HG02943 (cell line): ENCODE measurements around the gene SLC8B1.
"Not testable (repeated sequence)": the region's sequence is repeated elsewhere in the genome, so short reads cannot be mapped to it uniquely, and the experiment has no call there.

Source experiments
- ATAC-seq: cut with Tn5 transposase; IDR thresholded peaks from one replicate; pipeline ENCODE4 v1.9.1; 2021; ENCODE audit warnings: mild to moderate bottlenecking, low read depth, moderate library complexity; ENCODE audit not compliant: unreplicated experiment

SLC8B1 gene

DNA sequence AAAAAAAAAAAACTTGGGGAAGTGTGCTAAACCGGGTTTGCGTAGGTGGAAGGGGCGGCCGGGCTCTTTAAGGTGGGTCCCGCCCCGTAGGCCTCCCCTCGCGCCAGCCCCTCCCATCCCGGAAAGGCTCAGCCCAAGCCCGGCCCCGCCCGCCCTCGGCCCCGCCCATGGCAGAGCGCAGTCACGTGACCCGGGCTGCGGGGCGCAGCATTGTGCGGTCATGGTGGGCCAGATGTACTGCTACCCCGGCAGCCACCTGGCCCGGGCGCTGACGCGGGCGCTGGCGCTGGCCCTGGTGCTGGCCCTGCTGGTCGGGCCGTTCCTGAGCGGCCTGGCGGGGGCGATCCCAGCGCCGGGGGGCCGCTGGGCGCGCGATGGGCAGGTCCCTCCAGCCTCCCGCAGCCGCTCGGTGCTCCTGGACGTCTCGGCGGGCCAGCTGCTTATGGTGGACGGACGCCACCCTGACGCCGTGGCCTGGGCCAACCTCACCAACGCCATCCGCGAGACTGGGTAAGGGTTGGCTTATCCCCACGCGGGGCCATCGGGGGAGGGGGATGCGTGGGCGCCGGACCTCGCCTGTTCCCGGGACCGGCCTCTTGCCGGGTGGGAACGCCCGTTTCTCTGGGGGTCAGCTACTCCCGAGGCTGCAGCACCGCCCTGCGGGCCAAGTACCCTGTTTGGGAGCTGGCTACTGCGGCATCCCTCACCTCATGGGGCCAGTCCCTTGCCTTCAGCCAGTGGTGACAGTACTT, 23.6 kb upstream of the SLC8B1 start, which contains the start of gene PLBD2:
Gene PLBD2, plus strand, starts transcription at position 207 of the 752 bp plus-strand sequence. Its CDS starts 14 bp downstream, at position 221.
- ATAC-seq = peak; percentile 90

DNA sequence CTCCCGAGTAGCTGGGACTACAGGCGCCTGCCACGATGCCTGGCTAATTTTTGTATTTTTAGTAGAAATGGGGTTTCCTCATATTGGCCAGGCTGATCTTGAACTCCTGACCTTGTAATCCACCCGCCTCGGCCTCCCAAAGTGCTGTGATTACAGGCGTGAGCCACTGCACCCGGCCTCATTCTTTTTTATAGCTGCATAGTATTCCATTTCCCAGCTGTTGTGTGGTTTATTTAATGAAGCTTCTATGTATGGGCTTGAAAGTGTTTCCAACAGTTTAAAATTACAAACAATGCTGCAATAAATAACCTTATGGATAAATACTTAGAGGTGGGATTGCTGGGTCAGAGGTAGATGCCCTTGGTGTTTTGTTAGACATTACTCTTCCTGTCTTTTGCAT, 19.3 kb upstream of the SLC8B1 start:
- ATAC-seq = not testable (repeated sequence)

DNA sequence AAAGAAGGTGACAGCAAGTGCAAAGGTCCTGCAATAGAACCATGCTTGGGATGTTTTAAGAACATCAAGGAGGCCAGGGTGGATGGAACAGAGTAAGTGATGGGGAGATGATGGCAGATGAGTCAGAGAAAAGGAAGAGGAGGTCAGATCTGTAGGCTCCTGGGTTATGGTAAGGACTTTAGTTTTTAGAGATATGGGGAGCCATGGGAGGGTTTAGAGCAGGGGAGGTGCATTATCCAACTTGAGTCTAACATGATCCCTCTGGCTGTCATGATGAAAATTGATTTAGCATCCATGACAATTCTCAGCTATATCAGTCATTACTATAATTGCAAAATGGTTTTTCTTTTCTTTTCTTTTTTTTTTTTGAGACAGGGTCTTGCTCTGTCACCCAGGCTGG, 16.2 kb upstream of the SLC8B1 start:
- no peak for ATAC-seq

DNA sequence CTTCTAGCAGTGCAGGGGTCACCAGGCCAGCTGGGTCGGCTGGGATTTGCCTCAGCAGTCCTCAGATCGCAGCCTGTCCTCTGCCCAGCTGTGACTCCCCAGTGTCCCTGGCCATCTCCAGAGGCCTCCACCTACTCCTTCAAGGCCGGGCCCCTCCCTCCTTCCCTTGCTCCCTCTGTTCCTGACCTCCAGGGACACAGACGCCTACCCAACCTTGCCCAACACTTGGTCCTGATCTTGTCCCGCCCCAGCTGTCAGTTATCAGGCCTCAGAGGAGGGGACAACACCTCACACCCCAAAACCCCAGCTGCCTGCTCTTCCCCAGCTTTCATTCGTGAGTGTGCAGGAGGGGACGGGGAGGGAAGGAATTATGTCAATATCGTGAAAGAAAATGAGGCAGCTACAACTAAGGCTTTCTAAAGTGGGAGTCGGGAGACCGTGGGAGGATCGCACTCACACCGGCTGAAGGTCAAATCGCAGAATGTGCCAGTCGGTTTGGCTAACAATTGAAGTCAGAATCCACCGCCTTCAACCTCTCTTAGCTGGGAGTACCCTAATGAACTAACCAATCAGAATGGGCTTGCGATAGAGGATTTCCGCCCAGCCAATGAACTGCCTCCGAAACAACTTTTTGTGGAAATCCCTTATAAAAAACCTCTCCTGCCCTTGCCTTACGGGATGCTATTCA, 14.1 kb upstream of the SLC8B1 start:
- no peak for ATAC-seq

DNA sequence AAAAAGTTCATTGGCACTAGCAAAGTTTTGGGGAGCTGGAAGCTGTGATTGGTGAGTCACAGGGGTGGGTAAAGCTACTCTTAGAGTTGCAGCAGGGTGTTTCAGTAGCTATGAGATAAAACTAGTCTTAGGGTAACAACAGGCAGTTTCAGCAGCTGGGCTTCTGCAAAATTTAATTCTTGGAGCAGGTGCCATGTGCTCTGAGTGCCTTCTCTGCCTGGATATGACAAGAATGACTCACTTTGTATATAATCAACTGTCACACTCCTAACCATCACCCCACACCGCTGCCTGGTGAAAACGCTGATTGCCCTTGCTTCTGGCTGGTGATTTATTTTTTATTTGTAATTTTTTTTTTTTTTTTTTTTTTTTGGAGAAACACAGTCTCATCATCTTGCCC, 13.0 kb upstream of the SLC8B1 start:
- ATAC-seq = no peak

DNA sequence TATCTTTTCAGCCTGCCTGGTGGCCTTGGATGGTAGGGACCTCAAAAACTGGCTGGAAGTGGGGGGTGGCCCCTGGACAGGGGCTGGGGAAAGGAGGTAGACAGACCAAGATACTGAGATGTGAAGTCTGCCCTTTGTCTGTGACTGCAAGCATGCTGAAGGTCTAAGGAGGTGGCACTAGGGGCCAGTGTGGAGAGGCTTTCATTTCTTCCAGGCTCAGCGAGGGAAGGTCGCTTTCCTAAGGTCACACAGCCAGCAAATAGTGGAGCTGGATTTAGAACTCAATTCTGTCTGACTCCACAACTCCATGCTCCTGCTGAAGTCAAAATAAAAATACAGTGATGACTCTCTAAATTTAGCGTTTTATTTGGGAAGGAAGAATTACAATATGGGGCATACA, 12.2 kb upstream of the SLC8B1 start:
- no peak for ATAC-seq

DNA sequence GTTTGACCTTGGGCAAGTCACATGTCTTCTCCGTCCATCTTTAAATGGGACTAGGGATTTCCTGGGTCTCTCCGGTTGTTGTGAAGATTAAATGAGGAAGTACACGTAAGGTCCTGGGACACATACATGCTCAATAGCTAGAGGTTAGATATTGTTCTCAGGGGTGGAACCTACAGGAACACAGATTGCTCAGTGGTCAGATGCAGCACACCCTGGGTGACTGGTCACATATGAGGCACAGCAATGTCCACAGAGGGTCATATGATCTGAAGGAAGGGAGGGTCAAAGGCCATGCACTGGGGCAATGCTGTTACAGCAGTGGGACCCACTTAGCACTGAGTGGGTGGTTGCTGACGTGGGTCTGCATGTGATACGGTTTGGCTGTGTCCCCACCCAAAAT, 11.4 kb upstream of the SLC8B1 start:
- ATAC-seq = no peak

DNA sequence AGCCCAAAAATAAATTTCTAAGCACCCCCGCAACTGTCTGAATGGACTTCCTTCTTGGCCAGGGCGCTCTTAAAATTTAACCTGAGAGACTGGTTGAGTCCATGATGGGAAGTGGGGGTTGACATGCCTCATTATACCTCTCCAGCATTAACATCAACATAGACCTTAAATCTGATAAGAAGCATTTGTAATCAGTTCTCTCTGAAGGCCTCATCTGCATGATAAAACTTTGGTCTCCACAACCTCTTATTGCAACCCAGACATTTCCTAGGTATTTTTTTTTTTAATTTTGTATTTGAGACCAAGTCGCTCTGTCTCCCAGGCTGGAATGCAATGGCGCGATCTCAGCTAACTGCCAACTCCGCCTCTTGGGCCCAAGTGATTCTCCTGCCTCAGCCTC, 10.4 kb upstream of the SLC8B1 start:
- no peak for ATAC-seq

DNA sequence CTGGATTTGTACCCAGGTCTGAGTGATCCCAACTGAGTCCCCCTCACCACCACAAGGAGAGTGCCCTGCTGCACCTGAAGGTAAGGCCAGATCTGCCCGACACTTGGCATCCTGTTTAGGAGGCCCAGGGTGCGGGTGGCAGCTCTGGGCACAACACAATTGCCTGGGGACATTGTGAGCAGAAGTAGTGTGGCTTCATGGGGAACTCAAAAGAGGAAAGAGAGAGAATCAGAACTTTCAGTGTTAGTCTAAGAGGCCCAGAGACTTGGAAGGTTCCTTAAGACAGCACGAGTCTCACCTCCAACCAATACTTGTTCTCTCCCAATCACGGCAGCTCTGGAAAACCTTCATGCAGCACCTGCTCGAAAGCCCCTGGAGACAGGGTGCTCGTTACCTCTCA, 6.6 kb upstream of the SLC8B1 start:
- ATAC-seq = no peak

DNA sequence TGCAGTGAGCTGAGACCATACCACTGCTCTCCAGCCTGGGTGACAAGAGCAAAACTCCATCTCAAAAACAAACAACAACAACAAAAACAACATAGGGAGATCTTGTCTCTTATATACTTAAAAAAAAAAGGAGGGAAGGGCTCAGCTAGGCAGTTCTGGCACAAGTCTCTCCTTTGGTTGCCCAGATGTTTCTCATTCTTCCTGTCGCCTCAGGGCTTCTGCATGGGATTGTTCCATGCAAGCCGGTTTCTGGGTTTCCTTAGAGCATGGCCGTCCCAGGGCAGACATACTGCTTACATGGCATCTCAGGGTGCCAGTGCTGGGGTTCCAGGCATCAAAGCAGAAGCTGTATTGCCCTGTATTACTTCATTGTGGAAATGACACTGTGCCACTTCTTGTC, 5.2 kb upstream of the SLC8B1 start:
- ATAC-seq = no peak

DNA sequence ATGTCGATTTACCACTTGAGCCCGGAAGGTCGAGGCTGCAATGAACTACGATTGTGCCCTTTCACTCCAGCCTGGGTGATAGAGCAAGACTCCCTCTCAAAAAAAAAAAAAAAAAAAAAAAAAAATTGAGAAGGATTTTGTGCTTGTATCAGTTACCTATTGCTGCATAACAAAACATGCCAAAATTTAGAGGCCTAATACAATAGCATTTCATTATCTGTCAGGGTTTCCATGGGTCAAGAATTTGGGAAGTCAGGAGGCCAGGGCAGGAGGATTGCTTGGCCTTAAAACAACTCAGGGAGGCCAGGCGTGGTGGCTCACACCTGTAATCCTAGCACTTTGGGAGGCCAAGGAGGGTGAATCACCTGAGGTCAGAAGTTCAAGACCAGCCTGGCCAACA, 4.6 kb upstream of the SLC8B1 start:
- ATAC-seq = no peak

DNA sequence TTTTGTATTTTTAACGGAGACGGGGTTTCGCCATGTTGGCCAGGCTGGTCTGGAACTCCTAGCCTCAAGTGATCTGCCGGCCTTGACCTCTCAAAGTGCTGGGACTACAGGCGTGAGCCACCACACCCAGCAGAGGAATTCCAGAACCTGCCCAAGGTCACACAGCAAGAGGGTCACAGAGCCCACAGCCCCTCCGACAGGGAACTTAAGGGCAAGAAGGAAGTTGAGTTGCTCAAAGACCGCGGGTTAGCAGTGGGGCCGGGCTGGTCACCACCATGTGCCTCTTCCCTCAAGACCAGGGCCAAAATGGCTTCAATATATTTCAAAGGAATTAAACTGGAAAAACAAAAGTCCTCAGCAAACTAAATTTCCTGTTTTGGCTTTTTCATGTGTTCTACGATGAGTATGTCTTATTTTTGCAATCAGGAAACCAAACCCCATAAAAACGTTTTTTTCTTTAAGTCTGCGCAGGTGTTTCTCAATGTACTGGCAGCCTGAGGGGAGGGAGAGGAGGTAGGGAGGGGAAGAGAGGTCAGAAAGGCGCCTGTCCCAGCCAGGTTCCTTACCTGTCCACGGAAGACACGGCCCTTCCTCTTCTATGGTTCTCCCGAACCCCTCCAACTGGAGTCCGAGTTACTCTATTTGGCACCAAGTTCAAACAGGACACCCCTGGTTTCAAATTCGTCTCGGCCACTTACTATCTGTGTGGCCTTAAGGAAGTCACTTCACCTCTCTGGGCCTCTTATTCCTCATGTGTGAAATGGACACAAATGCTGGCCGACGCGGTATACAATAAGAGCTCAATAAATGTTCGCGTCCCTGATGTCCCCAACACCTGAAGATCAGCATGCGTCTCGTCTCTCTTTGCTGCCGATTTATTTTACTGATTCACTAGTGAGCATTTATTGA, 778 bp downstream of the SLC8B1 start:
- peak; percentile 30 for ATAC-seq

DNA sequence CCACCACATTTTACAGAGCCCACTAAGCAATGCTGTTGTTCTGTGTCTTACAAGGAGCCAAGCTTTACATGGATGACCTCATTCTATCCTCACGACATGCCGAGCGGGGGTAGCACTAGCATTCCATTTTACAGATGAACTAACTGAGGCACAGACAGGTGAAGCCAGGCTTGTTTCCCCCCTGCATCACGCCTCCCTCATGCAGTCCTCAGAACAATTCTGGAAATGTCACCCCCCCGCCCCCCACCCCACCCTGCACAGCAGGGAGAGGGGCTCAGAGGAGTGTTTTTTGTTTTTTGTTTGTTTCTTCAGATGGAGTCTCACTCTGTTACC, 1.5 kb downstream of the SLC8B1 start:
- no peak for ATAC-seq

DNA sequence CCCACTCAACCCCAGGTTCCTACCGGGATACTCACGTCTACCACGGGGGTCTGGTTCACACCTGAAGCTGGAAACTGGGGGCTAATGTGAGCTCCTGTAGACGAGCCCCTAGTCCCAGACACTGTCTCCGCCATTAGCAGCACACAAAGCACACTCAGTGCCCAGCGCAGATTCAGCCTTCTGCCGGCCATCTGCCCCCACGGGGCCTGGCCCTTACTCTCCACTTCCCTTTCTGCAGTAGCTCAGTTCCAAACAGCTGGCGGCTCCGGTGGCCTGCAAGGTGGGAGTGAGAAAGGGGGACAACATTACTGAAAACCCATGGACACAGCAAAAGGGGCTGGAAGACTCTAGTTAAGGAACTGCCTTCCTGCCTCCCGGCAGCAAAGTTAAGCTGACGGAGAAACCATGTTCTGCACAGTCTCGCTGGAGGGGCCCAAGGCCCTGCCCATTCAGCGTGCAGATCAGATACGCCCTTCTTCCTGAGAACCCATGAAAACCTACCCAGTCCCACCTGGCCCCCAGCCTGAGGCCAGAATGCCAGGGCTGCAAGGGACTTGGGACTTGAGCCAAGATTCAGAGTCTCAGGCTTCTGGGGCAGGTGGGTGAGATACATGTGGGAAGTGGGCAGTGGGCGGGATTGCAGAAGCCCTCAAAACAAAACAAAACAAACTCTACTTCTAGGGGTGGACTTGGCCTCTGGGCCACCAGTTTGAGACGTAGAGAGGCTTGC, 2.1 kb downstream of the SLC8B1 start:
- ATAC-seq = no peak

DNA sequence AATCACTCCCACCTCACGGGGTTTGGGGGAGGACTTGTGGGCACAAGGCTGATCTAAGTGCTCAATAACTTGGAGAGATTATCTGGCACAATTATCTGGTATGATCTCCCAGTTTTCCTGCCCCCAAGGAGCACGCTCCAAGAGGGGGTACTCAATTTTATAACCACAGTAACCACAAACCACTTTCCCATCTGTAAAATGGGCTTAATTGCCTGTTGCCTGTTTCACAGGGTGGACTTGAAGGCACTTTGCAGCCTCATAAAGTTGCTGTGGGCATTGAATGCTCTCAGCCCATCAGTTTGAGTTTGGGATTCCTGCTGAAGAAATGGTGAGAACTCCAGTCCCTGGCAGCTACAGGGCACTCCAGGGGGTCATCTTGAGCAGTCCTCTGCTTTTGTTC, 4.4 kb downstream of the SLC8B1 start:
- ATAC-seq = no peak

DNA sequence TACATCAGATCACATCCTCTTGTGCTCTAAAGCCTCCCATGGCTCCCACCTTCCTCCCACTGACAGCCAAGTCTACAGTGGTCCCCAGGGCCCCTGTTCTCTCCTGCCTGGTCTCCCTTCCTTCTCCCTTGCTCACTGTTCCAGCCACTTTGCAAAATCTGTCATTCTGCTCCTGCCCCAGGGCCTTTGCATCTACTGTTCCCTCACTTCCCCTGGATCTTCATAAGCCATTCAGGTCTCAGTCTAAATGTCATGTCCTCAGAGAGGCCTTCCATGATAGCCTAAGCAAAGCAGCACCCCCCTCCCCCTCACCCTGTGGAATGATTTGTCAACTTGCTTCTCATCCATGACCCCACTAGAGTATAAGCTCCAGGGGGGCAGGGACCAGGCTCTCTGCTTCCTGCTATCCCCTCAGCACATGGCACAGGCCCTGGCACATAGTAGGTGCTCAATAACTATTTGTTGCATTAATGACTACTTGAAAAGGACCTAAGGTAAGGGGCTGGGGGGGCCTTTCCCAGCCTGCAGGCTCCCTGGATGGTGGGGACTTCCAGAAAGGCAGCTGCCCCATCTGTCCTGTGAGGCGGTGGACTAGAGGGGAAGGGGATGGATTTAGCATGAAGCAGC, 5.0 kb downstream of the SLC8B1 start:
- ATAC-seq = no peak

DNA sequence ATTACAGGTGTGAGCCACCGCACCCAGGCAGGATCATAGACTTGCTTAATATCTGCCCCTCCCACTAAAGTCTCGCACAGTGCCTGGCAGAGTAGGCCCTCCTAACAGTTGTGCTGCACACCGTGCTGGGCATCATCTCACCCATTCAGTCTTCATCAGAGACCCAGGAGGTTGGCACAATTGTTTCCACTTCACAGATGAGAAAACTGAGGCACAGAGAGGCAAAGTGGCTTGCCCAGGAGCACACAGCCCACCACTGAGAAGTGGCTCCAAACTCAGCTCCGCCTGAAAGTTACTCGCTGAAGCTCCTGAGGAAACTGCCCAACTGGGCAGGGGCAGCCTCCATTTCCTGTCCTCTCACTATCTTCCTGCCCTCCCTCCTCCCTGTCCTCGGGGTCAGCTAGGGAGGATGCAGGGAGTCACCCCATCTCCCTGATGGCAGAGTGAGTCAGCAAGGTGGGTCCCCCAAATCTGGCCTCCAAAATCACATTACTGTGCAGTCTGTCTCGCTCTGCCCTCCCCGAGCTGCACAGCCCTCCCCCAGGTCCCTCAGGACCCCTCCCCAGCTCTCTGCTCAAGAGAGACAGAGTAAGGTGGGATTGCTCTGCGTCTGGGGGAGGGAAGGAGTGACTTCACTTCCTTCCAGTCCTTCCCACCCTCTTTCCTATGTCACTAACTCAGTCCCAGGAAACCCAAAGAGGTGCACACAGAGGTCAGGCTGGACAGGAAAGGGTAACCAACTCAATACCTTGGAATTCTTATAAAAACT, 5.7 kb downstream of the SLC8B1 start:
- no peak for ATAC-seq

DNA sequence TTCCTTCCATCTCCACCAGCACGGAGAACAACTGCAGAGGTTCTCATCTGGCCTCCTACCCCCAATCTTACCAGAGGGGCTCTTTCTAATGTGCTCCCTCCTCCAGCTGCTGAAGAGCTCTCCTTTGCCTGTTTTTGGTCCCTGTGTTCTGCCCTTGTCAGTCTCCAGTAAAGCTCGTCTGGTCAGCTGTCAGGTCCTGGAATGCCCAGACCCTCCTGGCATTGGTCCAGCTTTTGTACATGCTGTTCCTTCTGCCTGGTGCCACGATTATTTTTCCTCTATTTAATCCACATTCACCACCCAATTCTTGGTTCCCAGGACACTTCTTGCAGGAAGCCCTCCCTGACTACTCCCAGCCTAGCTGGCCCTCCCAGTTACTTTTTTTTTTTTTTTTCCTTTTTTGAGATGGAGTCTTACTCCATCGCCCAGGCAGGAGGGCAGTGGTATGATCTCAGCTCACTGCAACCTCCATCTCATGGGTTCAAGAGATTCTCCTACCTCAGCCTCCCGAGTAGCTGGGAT, 6.5 kb downstream of the SLC8B1 start:
- ATAC-seq = no peak

DNA sequence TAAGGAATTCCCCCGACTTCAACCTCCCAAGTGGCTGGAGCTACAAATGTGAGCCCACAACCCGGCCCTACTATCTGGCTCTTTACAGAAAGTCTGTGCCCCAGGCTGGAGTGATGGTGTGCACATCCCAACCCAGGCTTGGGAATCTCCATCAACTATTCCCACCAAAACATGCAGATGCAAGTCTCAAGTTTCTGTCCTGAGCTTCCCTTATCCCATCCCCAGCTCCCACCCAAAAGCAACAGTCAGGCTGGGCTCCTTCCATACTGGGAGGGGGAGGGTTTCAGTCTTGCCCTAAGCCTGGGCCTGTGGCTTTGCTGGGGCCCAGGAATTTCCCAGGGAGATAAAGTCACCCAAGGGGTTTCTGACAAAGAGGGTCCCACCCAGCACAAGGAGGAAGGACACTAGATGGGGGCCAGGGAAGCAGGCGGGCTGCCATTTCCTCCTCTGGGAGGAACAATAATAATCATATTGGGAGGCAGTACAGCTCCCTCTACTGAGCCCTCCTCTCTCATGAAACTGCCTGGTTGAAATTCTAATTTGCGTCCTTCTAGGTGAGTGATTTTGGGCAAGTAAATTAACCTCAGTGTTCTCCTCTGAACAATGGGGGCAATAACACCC, 8.0 kb downstream of the SLC8B1 start:
- ATAC-seq = no peak
